Small intestine (tissue), 7 donors: ENCODE measurements around the gene EPN2. TPM values are rescaled to one million over a fixed set of nuclear protein-coding genes. Genes with fewer than 3 reads are reported as not detected.

Experiments
- DNase-seq, 2 donors: peaks; one replicate each; pipeline versions ENCODE4 v3.0.0 to v3.0.0-alpha.2; 2013
- FAIRE-seq: peaks from 2 replicates; lab custom pipeline; 2012; peaks lifted over from hg19 to GRCh38; lab: Jason Lieb, UNC
- H3K27ac ChIP-seq, 3 donors: one replicate each; pipeline ENCODE4 v1.5.1; 2013; ENCODE audit warnings: low read length in 2 of 3, mild to moderate bottlenecking in 2 of 3, control low read depth in 1 of 3, inconsistent platforms in 1 of 3, low read depth in 1 of 3, moderate library complexity in 1 of 3
- H3K27me3 ChIP-seq, 3 donors: one replicate each; pipeline ENCODE4 v1.6.1; 2013; ENCODE audit warnings: low read length in 3 of 3, inconsistent platforms in 1 of 3; ENCODE audit not compliant: control insufficient read depth in 3 of 3, insufficient read depth in 3 of 3
- H3K36me3 ChIP-seq, 3 donors: one replicate each; pipeline ENCODE4 v1.6.1; 2013; ENCODE audit warnings: low read length in 3 of 3, inconsistent platforms in 1 of 3, low read depth in 1 of 3, mild to moderate bottlenecking in 1 of 3, moderate library complexity in 1 of 3; ENCODE audit not compliant: control insufficient read depth in 3 of 3, insufficient read depth in 2 of 3
- H3K4me1 ChIP-seq, 3 donors: one replicate each; pipeline ENCODE4 v1.6.1; 2013; ENCODE audit warnings: low read length in 2 of 3, inconsistent platforms in 1 of 3, low read depth in 1 of 3, mild to moderate bottlenecking in 1 of 3, moderate library complexity in 1 of 3; ENCODE audit not compliant: control insufficient read depth in 3 of 3, insufficient read depth in 2 of 3
- H3K4me3 ChIP-seq, 3 donors: one replicate each; pipeline ENCODE4 v1.5.1; 2013; ENCODE audit warnings: low read length in 3 of 3, control low read depth in 1 of 3, inconsistent platforms in 1 of 3, low read depth in 1 of 3, mild to moderate bottlenecking in 1 of 3, moderate library complexity in 1 of 3
- H3K9me3 ChIP-seq, 2 donors: one replicate each; pipeline ENCODE4 v1.6.1; 2013; ENCODE audit warnings: low read depth in 1 of 2, low read length in 1 of 2; ENCODE audit not compliant: control insufficient read depth in 2 of 2, insufficient read depth in 1 of 2
- WGBS, 3 donors: extraction: QIAGEN DNeasy Blood & Tissue Kit; methylation state at CpG; one replicate each; pipeline ENCODE4 v1.1.7; 2013; 5-methylcytosine and 5-hydroxymethylcytosine counted together
- polyA plus RNA-seq, 4 donors: library from polyadenylated mRNA; stranded (reverse) in 3 of 4; unstranded in 1 of 4; fragments of 200-250 nt in 3 of 4; fragments of 120-200 nt in 1 of 4; gene quantifications; one replicate each; pipeline versions ENCODE4 v1.2.1 to v1.2.3, GENCODE V29; 2013
- donor health status: healthy with polysubstance abuse.
- donor health status: control.
- donor health status: control.
- donor health status: Bipolar disorder and iron deficiency.
- donor health status: healthy.

Gene EPN2
- polyA plus RNA-seq, 4 donors = 4.2 to 23.7 (median 10.0) TPM

DNA sequence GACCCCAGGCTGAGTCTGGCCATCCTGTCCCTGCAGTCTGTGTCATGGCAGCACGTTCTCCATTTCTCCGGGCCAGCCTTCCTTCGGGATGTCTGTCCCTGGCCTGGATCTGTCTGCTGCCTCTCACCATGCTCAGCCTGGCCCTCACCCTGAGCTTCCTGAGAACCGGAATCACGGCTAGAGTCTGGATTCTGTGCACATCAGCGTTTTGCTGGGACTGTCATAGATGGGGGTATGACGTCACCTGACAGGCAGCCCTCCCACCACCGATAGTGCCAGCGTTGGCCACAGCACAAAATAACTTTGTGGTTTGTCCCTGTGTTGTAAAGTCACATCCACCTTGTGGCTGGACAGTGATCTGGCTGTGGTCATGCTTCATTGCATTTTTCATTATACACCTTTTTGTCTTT lies 66.2 kb downstream of the EPN2 start:
- 84 to 94% (median 85%) methylated on average over 9 of the region's 9 CpGs for WGBS, 3 donors
- H3K4me1 ChIP-seq = peaks cover 0 to 13% (median 4%) of the 10 kb centered on the region in 3 donors
- no peak overlapping the region for H3K4me3 ChIP-seq
- H3K9me3 ChIP-seq = no peaks in the 10 kb centered on the region
- peak overlapping the region in 1 of 3 donors; percentile 33 for H3K27ac ChIP-seq
- no peak for DNase-seq
- peaks cover 0 to 43% (median 0%) of the 10 kb centered on the region in 3 donors for H3K36me3 ChIP-seq
- FAIRE-seq = no peak
- H3K27me3 ChIP-seq = no peaks in the 10 kb centered on the region

GRCh38 chr17:19304209-19304608 lies 67.0 kb downstream of the EPN2 start:
- no peak overlapping the region for H3K4me3 ChIP-seq
- peaks cover 0 to 45% (median 0%) of the 10 kb centered on the region in 3 donors for H3K36me3 ChIP-seq
- H3K4me1 ChIP-seq = peaks cover 0 to 18% (median 4%) of the 10 kb centered on the region in 3 donors
- DNase-seq = peak; percentile 53 to 57
- peak overlapping the region in 2 of 3 donors; percentile 18 to 44 for H3K27ac ChIP-seq
- FAIRE-seq = no peak
- no peaks in the 10 kb centered on the region for H3K27me3 ChIP-seq
- 62 to 75% (median 67%) methylated on average over 7 of the region's 7 CpGs for WGBS, 3 donors
- H3K9me3 ChIP-seq = no peaks in the 10 kb centered on the region

DNA sequence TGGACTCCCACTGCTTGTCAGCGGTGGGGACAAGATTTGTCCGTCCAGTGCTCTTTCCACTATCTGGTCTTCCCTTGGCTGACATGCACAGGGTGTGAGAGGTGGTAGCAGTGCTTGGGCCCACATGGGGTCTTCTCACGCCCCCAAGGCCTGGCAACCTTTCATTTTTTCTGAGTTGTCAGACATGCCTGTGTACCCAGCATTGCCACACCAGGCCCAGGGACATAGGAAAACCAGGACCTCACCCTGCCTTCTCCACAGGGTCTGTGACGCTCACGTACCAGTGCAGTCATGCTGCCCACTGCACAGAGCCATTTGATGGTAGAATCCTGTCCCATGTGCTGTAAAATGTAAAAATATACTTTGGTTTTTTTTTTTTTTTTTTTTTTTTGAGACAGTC lies 67.6 kb downstream of the EPN2 start:
- FAIRE-seq (no peak), DNase-seq (no peak)
- WGBS, 3 donors = 94 to 98% (median 96%) methylated on average over 5 of the region's 5 CpGs
- peaks cover 0 to 46% (median 0%) of the 10 kb centered on the region in 3 donors for H3K36me3 ChIP-seq
- peaks cover 0 to 18% (median 4%) of the 10 kb centered on the region in 3 donors for H3K4me1 ChIP-seq
- H3K4me3 ChIP-seq = no peak overlapping the region
- H3K27ac ChIP-seq = peak overlapping the region in 1 of 3 donors; percentile 18
- no peaks in the 10 kb centered on the region for H3K27me3 ChIP-seq
- no peaks in the 10 kb centered on the region for H3K9me3 ChIP-seq

- peaks cover 0 to 18% (median 4%) of the 10 kb centered on the region in 3 donors for H3K4me1 ChIP-seq
- H3K36me3 ChIP-seq = peaks cover 0 to 51% (median 0%) of the 10 kb centered on the region in 3 donors
- DNase-seq (no peak), FAIRE-seq (no peak)
- 80 to 83% (median 80%) methylated on average over 5 of the region's 5 CpGs for WGBS, 3 donors
- no peak overlapping the region for H3K4me3 ChIP-seq
- no peaks in the 10 kb centered on the region for H3K9me3 ChIP-seq
- peak overlapping the region in 1 of 3 donors; percentile 47 for H3K27ac ChIP-seq
- H3K27me3 ChIP-seq = no peaks in the 10 kb centered on the region
Measured at GRCh38 chr17:19305256-19305655, 68.1 kb downstream of the EPN2 start.

DNA sequence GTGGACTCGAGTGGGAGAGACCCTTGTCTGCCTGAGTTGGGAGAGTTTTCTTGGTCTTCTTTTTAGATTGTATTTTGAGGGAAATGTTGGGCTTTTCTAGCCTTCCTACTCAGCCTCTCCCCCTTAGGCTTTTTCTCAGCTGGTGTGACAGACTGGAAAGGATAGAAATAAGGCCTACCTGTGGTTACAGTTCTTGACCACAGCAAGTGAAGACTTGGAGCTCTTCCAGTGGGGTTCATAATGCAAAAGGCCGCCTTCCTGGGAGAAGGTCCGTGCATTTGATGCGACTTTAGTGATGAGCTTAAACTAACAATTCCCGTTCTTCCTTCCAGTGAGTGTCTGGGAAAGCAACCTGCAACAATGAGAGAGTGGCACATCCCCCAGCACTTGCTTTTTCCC lies 68.6 kb downstream of the EPN2 start:
- FAIRE-seq = no peak
- 91 to 96% (median 95%) methylated on average over 5 of the region's 5 CpGs for WGBS, 3 donors
- Histone ChIP-seq H3K4me1 (peaks cover 0 to 18% (median 4%) of the 10 kb centered on the region in 3 donors), H3K4me3 (no peak overlapping the region), H3K9me3 (no peaks in the 10 kb centered on the region), H3K27me3 (no peaks in the 10 kb centered on the region), H3K36me3 (peaks cover 0 to 48% (median 0%) of the 10 kb centered on the region in 3 donors), H3K27ac (peak overlapping the region in 1 of 3 donors; percentile 47)
- DNase-seq = no peak

- no peaks in the 10 kb centered on the region for H3K9me3 ChIP-seq
- no peaks in the 10 kb centered on the region for H3K27me3 ChIP-seq
- DNase-seq (peak; percentile 28 to 34), FAIRE-seq (no peak)
- peak overlapping the region in 1 of 3 donors; percentile 71 for H3K27ac ChIP-seq
- H3K4me3 ChIP-seq = no peak overlapping the region
- peaks cover 0 to 18% (median 4%) of the 10 kb centered on the region in 3 donors for H3K4me1 ChIP-seq
- peaks cover 0 to 46% (median 0%) of the 10 kb centered on the region in 3 donors for H3K36me3 ChIP-seq
- WGBS, 3 donors = 53 to 58% (median 54%) methylated on average over 10 of the region's 10 CpGs
Measured at GRCh38 chr17:19306160-19307111, 69.3 kb downstream of the EPN2 start.

GRCh38 chr17:19307521-19307920 lies 70.4 kb downstream of the EPN2 start:
- 92 to 97% (median 95%) methylated on average over 10 of the region's 10 CpGs for WGBS, 3 donors
- no peak overlapping the region for H3K27ac ChIP-seq
- no peak for FAIRE-seq
- no peaks in the 10 kb centered on the region for H3K27me3 ChIP-seq
- H3K4me1 ChIP-seq = peaks cover 0 to 18% (median 4%) of the 10 kb centered on the region in 3 donors
- DNase-seq = no peak
- no peak overlapping the region for H3K4me3 ChIP-seq
- no peaks in the 10 kb centered on the region for H3K9me3 ChIP-seq
- H3K36me3 ChIP-seq = peaks cover 0 to 48% (median 0%) of the 10 kb centered on the region in 3 donors

DNA sequence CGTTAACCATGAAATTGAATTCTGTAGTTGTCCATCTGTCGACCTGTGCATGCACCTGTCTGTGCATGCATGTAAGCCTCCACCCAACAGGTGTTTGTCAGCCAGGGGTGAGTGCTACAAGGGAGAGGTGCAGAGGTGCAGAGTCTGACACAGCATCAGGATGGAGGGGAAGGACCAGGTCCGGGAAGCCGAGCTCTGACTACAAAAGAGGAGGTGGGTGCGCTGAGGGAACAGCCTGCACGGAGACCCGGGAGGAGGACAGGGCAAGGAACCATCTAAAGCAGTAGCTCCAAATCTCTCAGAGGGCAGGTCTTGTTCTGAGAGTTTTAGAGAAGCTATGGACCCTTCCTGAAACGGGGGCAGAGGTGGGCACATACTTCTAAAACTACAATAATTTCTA lies 71.2 kb downstream of the EPN2 start:
- no peak overlapping the region for H3K27ac ChIP-seq
- 79 to 89% (median 86%) methylated on average over 8 of the region's 8 CpGs for WGBS, 3 donors

More for the DNA sequence above, 71.2 kb downstream of the EPN2 start:
- H3K4me1 ChIP-seq = peaks cover 0 to 18% (median 4%) of the 10 kb centered on the region in 3 donors
- DNase-seq = no peak
- FAIRE-seq = no peak
- no peak overlapping the region for H3K4me3 ChIP-seq
- peaks cover 0 to 51% (median 0%) of the 10 kb centered on the region in 3 donors for H3K36me3 ChIP-seq
- no peaks in the 10 kb centered on the region for H3K9me3 ChIP-seq
- H3K27me3 ChIP-seq = no peaks in the 10 kb centered on the region
